HepG2 (cell line): Measurements from ENCODE around the gene PLBD1. TPM values are rescaled to one million over a fixed set of nuclear protein-coding genes. Genes with fewer than 3 reads are reported as not detected.

ENCODE experiments used
- ATAC-seq: fragments of 200-7000 bp; cut with Tn5 transposase; 3 replicates; pipeline ENCODE4 v1.9.1; 2020; ENCODE audit warnings: mild to moderate bottlenecking, moderate library complexity
- BruUV-seq: library from RNA; stranded (reverse); fragments of 400-500 nt; replicated peaks from 2 replicates; lab custom pipeline; 2021; lab: Mats Ljungman, UMichigan
- CTCF ChIA-PET: fragments of 300-600 bp; formaldehyde crosslinking; extraction: SDS; loops from one replicate; lab custom pipeline; 2021; ENCODE audit warnings: low total read pairs, inconsistent platforms, low intra/inter-chr PET ratio; lab: Yijun Ruan, JAX
- POLR2A ChIA-PET: fragments of 350-600 bp; sonication (Branson Sonifier 250); formaldehyde crosslinking; loops from one replicate; lab custom pipeline; 2020; ENCODE audit warnings: antibody characterized with exemption, inconsistent platforms; lab: Yijun Ruan, JAX
- DNase-seq: peaks from one replicate; pipeline ENCODE4 v3.0.0-alpha.2; 2015; ENCODE audit warnings: low spot score
- FAIRE-seq: peaks from 3 replicates; lab custom pipeline; 2011; peaks lifted over from hg19 to GRCh38; lab: Jason Lieb, UNC
- H2AFZ ChIP-seq: one replicate; pipeline ENCODE4 v1.6.1; 2011; ENCODE audit warnings: low read length, inconsistent platforms
- H3K27ac ChIP-seq: fragments of 300-600 bp; 3 replicates; pipeline ENCODE4 v1.8.0; 2011; ENCODE audit warnings: mixed run types, mild to moderate bottlenecking, mixed read lengths, low read length, inconsistent platforms; ENCODE audit not compliant: insufficient read depth; ENCODE audit errors: extremely low read length
- H3K27me3 ChIP-seq, 2 experiments: fragments of 200-600 bp in 1 of 2; 2 replicates in 1 of 2; 3 replicates in 1 of 2; pipeline versions ENCODE4 v1.6.0 to v1.8.0; 2011; ENCODE audit warnings: low read length in 2 of 2, mild to moderate bottlenecking in 2 of 2, moderate library complexity in 2 of 2, inconsistent platforms in 1 of 2; ENCODE audit not compliant: insufficient read depth in 2 of 2, control insufficient read depth in 1 of 2
- H3K36me3 ChIP-seq, 2 experiments: fragments of 200-600 bp in 1 of 2; replicated peaks in 1 of 2; 2 replicates in 1 of 2; 3 replicates in 1 of 2; pipeline versions ENCODE4 v1.5.1 to v1.8.0; 2011; ENCODE audit warnings: low read length in 2 of 2, inconsistent platforms in 1 of 2; ENCODE audit not compliant: insufficient read depth in 2 of 2, control insufficient read depth in 1 of 2
- H3K4me1 ChIP-seq: 2 replicates; pipeline ENCODE4 v1.5.1; 2012; ENCODE audit warnings: low read length, inconsistent platforms; ENCODE audit not compliant: insufficient read depth
- H3K4me2 ChIP-seq: 2 replicates; pipeline ENCODE4 v1.6.0; 2011; ENCODE audit warnings: low read depth, low read length, inconsistent platforms
- H3K4me3 ChIP-seq, 3 experiments: fragments of 200-600 bp in 1 of 3; sonication (generic), shearing (Covaris generic) in 1 of 3; replicated peaks in 1 of 3; 2 replicates each; pipeline ENCODE4 v1.5.1; 2011 to 2016; ENCODE audit warnings: low read length in 3 of 3, inconsistent platforms in 2 of 3, low read depth in 2 of 3, mild to moderate bottlenecking in 2 of 3, control low read depth in 1 of 3, mixed read lengths in 1 of 3; ENCODE audit not compliant: insufficient read depth in 1 of 3
- H3K79me2 ChIP-seq: one replicate; pipeline ENCODE4 v1.6.1; 2011; ENCODE audit warnings: low read length, inconsistent platforms; ENCODE audit not compliant: insufficient read depth
- H3K9ac ChIP-seq: 2 replicates; pipeline ENCODE4 v1.6.0; 2011; ENCODE audit warnings: mild to moderate bottlenecking, low read depth, low read length, inconsistent platforms; ENCODE audit not compliant: insufficient read depth
- H3K9me3 ChIP-seq: 2 replicates; pipeline ENCODE4 v1.5.1; 2012; ENCODE audit warnings: mild to moderate bottlenecking, low read length
- H4K20me1 ChIP-seq: 2 replicates; pipeline ENCODE4 v1.6.0; 2011; ENCODE audit warnings: inconsistent platforms, mild to moderate bottlenecking, low read length, moderate library complexity; ENCODE audit not compliant: insufficient read depth
- CBX2 ChIP-seq, 2 experiments: fragments of 200-600 bp in 1 of 2; sonication (generic); formaldehyde crosslinking in 1 of 2; IDR thresholded peaks; 2 replicates each; pipeline versions ENCODE4 v1.7.0 to v1.8.1; 2018 to 2022; ENCODE audit warnings: low read depth in 2 of 2, low read length in 1 of 2, mild to moderate bottlenecking in 1 of 2, missing genetic modification reagents in 1 of 2
- HOXA7 ChIP-seq: sonication (generic); formaldehyde crosslinking; IDR thresholded peaks from 2 replicates; pipeline ENCODE4 v1.8.1; 2022; ENCODE audit warnings: mild to moderate bottlenecking, missing genetic modification reagents, moderate library complexity
- THAP9 ChIP-seq: sonication (generic); formaldehyde crosslinking; IDR thresholded peaks from 2 replicates; pipeline ENCODE4; 2020; ENCODE audit warnings: missing genetic modification reagents, mild to moderate bottlenecking, borderline replicate concordance
- YEATS2 ChIP-seq: sonication (generic); formaldehyde crosslinking; IDR thresholded peaks from 2 replicates; pipeline ENCODE4 v1.4.0; 2020; ENCODE audit warnings: missing genetic modification reagents, borderline replicate concordance
- ZNF264 ChIP-seq: sonication (generic); formaldehyde crosslinking; IDR thresholded peaks from 2 replicates; pipeline ENCODE4 v1.4.0; 2020; ENCODE audit warnings: missing genetic modification reagents
- ZNF317 ChIP-seq: sonication (generic); formaldehyde crosslinking; IDR thresholded peaks from 2 replicates; pipeline ENCODE4 v1.5.0; 2020; ENCODE audit warnings: mild to moderate bottlenecking, missing genetic modification reagents
- ZNF740 ChIP-seq: sonication (generic); formaldehyde crosslinking; IDR thresholded peaks from 2 replicates; pipeline ENCODE4 v1.4.0; 2020; ENCODE audit warnings: missing genetic modification reagents
- WGBS: methylation state at CpG from one replicate; pipeline ENCODE4 v1.1.6; 2017; ENCODE audit warnings: low lambda C conversion rate; 5-methylcytosine and 5-hydroxymethylcytosine counted together
- in situ Hi-C: cut with HindIII; loops from 2 replicates; pipeline ENCODE4 v1.10.0; 2017; ENCODE audit warnings: low pct_unique_long_range_greater_than_20kb; ENCODE audit not compliant: extremely low pct_ligation_motif_present
- intact Hi-C: fragments of 100-400 bp; cut with micrococcal nuclease; formaldehyde crosslinking; loops from one replicate; pipeline ENCODE4 v1.10.0; 2022; ENCODE audit not compliant: unreplicated experiment
- polyA plus RNA-seq, 8 experiments: library from polyadenylated mRNA; depleted of rRNA in 3 of 8; stranded (reverse) in 7 of 8; unstranded in 1 of 8; fragments of >200 nt; fragmentation: Illumina TruSeq in 4 of 8; extraction: Trizol in 4 of 8; gene quantifications; 2 replicates each; pipeline versions ENCODE4 v1.2.1 to v1.2.3, GENCODE V29; 2011 to 2016; ENCODE audit warnings: low read depth in 4 of 8, missing spikeins in 1 of 8, mixed read lengths in 1 of 8; ENCODE audit not compliant: insufficient read depth in 1 of 8
- total RNA-seq, 5 experiments: library from RNA; depleted of rRNA; stranded (reverse); fragments of >200 nt; fragmentation: Illumina TruSeq; extraction: Trizol; gene quantifications; 2 replicates each; pipeline ENCODE4 v1.2.3, GENCODE V29; 2016; ENCODE audit warnings: low read depth in 1 of 5

PLBD1 gene
- total and polyA plus RNA-seq, 2 of the 13 experiments (the other 11 are each of a cell fraction or from before 2014, with no cell fraction given), result not detected

GRCh38 chr12:14473707-14474287 lies 93.9 kb downstream of the PLBD1 start:
- POLR2A ChIA-PET, result no interaction called here
- intact Hi-C loops (no loop called here), in situ Hi-C loops (no loop called here)
- H3K79me2 ChIP-seq, result no peaks in the 10 kb centered on the region
- ATAC-seq (no peak), FAIRE-seq (no peak), DNase-seq (peak; percentile 1)
- WGBS, result 41% methylated on average over 4 of the region's 4 CpGs
- H3K4me2 ChIP-seq, result no peak overlapping the region
- H2AFZ ChIP-seq, result no peak overlapping the region
- H3K4me1 ChIP-seq, result no peaks in the 10 kb centered on the region
- no peaks in the 10 kb centered on the region for H3K27me3 ChIP-seq
- TF ChIP-seq HOXA7 (CRISPR knock-in tag) (no peak), ZNF740 (CRISPR knock-in tag) (no peak), CBX2 (IDR thresholded peaks at IDR 0.05; ENCODE audit: low read depth, low read length) (no peak), CBX2 (CRISPR knock-in tag; IDR thresholded peaks at IDR 0.05; ENCODE audit: low read depth) (no peak), ZNF317 (CRISPR knock-in tag) (peak; percentile 100)
- TF ChIP-seq, all 625 proteins: peak for 1
- H3K9ac ChIP-seq, result no peak overlapping the region
- no TSS peak for BruUV-seq
- H3K27ac ChIP-seq, result no peak overlapping the region
- CTCF ChIA-PET, result no interaction called here
- no peaks in the 10 kb centered on the region for H4K20me1 ChIP-seq
- H3K9me3 ChIP-seq, result peaks cover 44% of the 10 kb centered on the region
- H3K4me3 ChIP-seq, result no peak overlapping the region
- peaks cover 0 to 4% of the 10 kb centered on the region in 2 experiments; a peak in 1 of 5 replicates for H3K36me3 ChIP-seq

- Histone ChIP-seq H3K79me2 (no peaks in the 10 kb centered on the region), H3K36me3 (no peaks in the 10 kb centered on the region), H3K27me3 (no peaks in the 10 kb centered on the region), H2AFZ (no peak overlapping the region), H3K9ac (no peak overlapping the region), H3K9me3 (peaks cover 44% of the 10 kb centered on the region), H3K4me1 (no peaks in the 10 kb centered on the region), H3K4me2 (no peak overlapping the region), H4K20me1 (no peaks in the 10 kb centered on the region), H3K27ac (no peak overlapping the region), H3K4me3 (no peak overlapping the region)
- BruUV-seq, result no TSS peak
- CTCF ChIA-PET, result no interaction called here
- TF ChIP-seq THAP9 (CRISPR knock-in tag), result no peak
- TF ChIP-seq YEATS2 (CRISPR knock-in tag), result no peak
- no peak for TF ChIP-seq ZNF264 (CRISPR knock-in tag)
- ATAC-seq (no peak), FAIRE-seq (no peak), DNase-seq (no peak)
- intact Hi-C loops (no loop called here), in situ Hi-C loops (no loop called here)
- 63% methylated on average over 1 of the region's 1 CpG for WGBS
- POLR2A ChIA-PET, result no interaction called here
Observed at GRCh38 chr12:14471497-14471896, 96.2 kb downstream of the PLBD1 start.
